Liver (tissue), 9 donors: ENCODE measurements around the gene MAP4K3. TPM values are rescaled to one million over a fixed set of nuclear protein-coding genes. Genes with fewer than 3 reads are reported as not detected.
"Not testable (repeated sequence)": the region's sequence is repeated elsewhere in the genome, so short reads cannot be mapped to it uniquely, and the experiment has no call there.

Experiments
- DNase-seq: peaks from one replicate; pipeline ENCODE4 v3.0.0-alpha.2; 2017; ENCODE audit warnings: low spot score
- H3K27ac ChIP-seq, 2 donors: one replicate each; pipeline ENCODE4 v1.7.0; 2013; ENCODE audit warnings: inconsistent platforms in 2 of 2, low read length in 2 of 2, control low read depth in 1 of 2, low read depth in 1 of 2, mild to moderate bottlenecking in 1 of 2
- H3K27me3 ChIP-seq, 4 donors: one replicate each; pipeline versions ENCODE4 v1.6.1 to v1.7.0; 2013; ENCODE audit warnings: low read length in 3 of 4, inconsistent platforms in 1 of 4, mild to moderate bottlenecking in 1 of 4, moderate library complexity in 1 of 4; ENCODE audit not compliant: control insufficient read depth in 4 of 4, insufficient read depth in 4 of 4
- H3K36me3 ChIP-seq, 4 donors: one replicate each; pipeline versions ENCODE4 v1.6.1 to v1.7.0; 2013; ENCODE audit warnings: low read length in 3 of 4, mild to moderate bottlenecking in 3 of 4, low read depth in 1 of 4, moderate library complexity in 1 of 4; ENCODE audit not compliant: control insufficient read depth in 4 of 4, insufficient read depth in 3 of 4
- H3K4me1 ChIP-seq, 4 donors: one replicate each; pipeline versions ENCODE4 v1.6.1 to v1.7.0; 2013; ENCODE audit warnings: low read length in 3 of 4, mild to moderate bottlenecking in 3 of 4, moderate library complexity in 1 of 4; ENCODE audit not compliant: control insufficient read depth in 4 of 4, insufficient read depth in 4 of 4
- H3K4me3 ChIP-seq, 3 donors: one replicate each; pipeline versions ENCODE4 v1.6.1 to v1.7.0; 2013; ENCODE audit warnings: low read length in 3 of 3, control low read depth in 1 of 3, low read depth in 1 of 3, mild to moderate bottlenecking in 1 of 3
- H3K9ac ChIP-seq, 2 donors: one replicate each; pipeline ENCODE4 v1.7.0; 2013; ENCODE audit warnings: low read length in 2 of 2, mild to moderate bottlenecking in 2 of 2, moderate library complexity in 2 of 2, control low read depth in 1 of 2, low read depth in 1 of 2
- H3K9me3 ChIP-seq, 4 donors: one replicate each; pipeline versions ENCODE4 v1.6.1 to v1.7.0; 2013; ENCODE audit warnings: low read length in 3 of 4; ENCODE audit not compliant: control insufficient read depth in 4 of 4
- ATF3 ChIP-seq: IDR thresholded peaks from 2 replicates; pipeline ENCODE4 v1.6.1; 2016; ENCODE audit warnings: antibody characterized with exemption
- EGR1 ChIP-seq, 2 donors: IDR thresholded peaks; 2 replicates each; pipeline ENCODE4 v1.6.1; 2016 to 2018; ENCODE audit warnings: antibody characterized with exemption in 2 of 2, low read depth in 2 of 2
- FOXA1 ChIP-seq: IDR thresholded peaks from 2 replicates; pipeline ENCODE4 v1.6.1; 2016; ENCODE audit warnings: antibody characterized with exemption
- FOXA2 ChIP-seq: IDR thresholded peaks from 2 replicates; pipeline ENCODE4 v1.6.1; 2016; ENCODE audit warnings: antibody characterized with exemption
- GABPA ChIP-seq, 2 donors: IDR thresholded peaks in 1 of 2; conservative IDR thresholded peaks in 1 of 2; 2 replicates each; pipeline ENCODE4 v1.6.1; 2016; ENCODE audit warnings: antibody characterized with exemption in 2 of 2, mild to moderate bottlenecking in 1 of 2, moderate library complexity in 1 of 2
- HNF4A ChIP-seq, 2 donors: conservative IDR thresholded peaks; 2 replicates each; pipeline ENCODE4 v1.6.1; 2016; ENCODE audit warnings: antibody characterized with exemption in 2 of 2, mild to moderate bottlenecking in 2 of 2
- MAX ChIP-seq: IDR thresholded peaks from 2 replicates; pipeline ENCODE4 v1.6.1; 2016; ENCODE audit warnings: antibody characterized with exemption
- RAD21 ChIP-seq, 2 donors: IDR thresholded peaks; 2 replicates each; pipeline ENCODE4 v1.6.1; 2016; ENCODE audit warnings: antibody characterized with exemption in 2 of 2, mild to moderate bottlenecking in 2 of 2
- REST ChIP-seq: IDR thresholded peaks from 2 replicates; pipeline ENCODE4 v1.6.1; 2016; ENCODE audit warnings: antibody characterized with exemption, mild to moderate bottlenecking
- RXRA ChIP-seq, 2 donors: IDR thresholded peaks; 2 replicates each; pipeline ENCODE4 v1.6.1; 2017 to 2018; ENCODE audit warnings: antibody characterized with exemption in 2 of 2, mild to moderate bottlenecking in 1 of 2
- TAF1 ChIP-seq: conservative IDR thresholded peaks from 2 replicates; pipeline ENCODE4 v1.6.1; 2016; ENCODE audit warnings: antibody characterized with exemption, mild to moderate bottlenecking
- YY1 ChIP-seq: IDR thresholded peaks from 2 replicates; pipeline ENCODE4 v1.6.1; 2016; ENCODE audit warnings: antibody characterized with exemption, mild to moderate bottlenecking
- WGBS: extraction: QIAGEN DNeasy Blood & Tissue Kit; methylation state at CpG from one replicate; pipeline ENCODE4 v1.1.7; 2013; 5-methylcytosine and 5-hydroxymethylcytosine counted together
- polyA plus RNA-seq, 2 donors: library from polyadenylated mRNA; stranded (reverse) in 1 of 2; unstranded in 1 of 2; fragments of 200-250 nt in 1 of 2; fragments of >200 nt in 1 of 2; fragmentation: Nextera tagmentation in 1 of 2; extraction: Ambion mirVana in 1 of 2; gene quantifications; one replicate each; pipeline versions ENCODE4 v1.2.1 to v1.2.3, GENCODE V29; 2013 to 2015
- total RNA-seq, 2 donors: library from RNA; depleted of rRNA; stranded (reverse); fragments of >200 nt; gene quantifications; one replicate each; pipeline ENCODE4 v1.2.3, GENCODE V29; 2014
- donor health status: healthy.
- donor health status: healthy.
- donor health status: healthy.
- donor health status: healthy.
- donor health status: healthy.

The MAP4K3 gene
- total and polyA plus RNA-seq, 4 donors: 6.2 to 23.8 (median 10.9) TPM

GRCh38 chr2:39326644-39327043 is 110.4 kb downstream of the MAP4K3 start:
- Histone ChIP-seq H3K9ac (no peak overlapping the region), H3K27ac (no peak overlapping the region), H3K4me1 (no peaks in the 10 kb centered on the region), H3K36me3 (peaks cover 1 to 18% (median 7%) of the 10 kb centered on the region in 4 donors), H3K9me3 (no peaks in the 10 kb centered on the region), H3K27me3 (no peaks in the 10 kb centered on the region), H3K4me3 (no peak overlapping the region)
- WGBS: 98% methylated on average over 5 of the region's 5 CpGs
- TF ChIP-seq ATF3: no peak
- no peak for TF ChIP-seq HNF4A (conservative IDR thresholded peaks at IDR 0.05)
- no peak for TF ChIP-seq EGR1 (IDR thresholded peaks at IDR 0.05; ENCODE audit: low read depth in 2 of 2)
- no peak for DNase-seq

- H3K27me3 ChIP-seq: no peaks in the 10 kb centered on the region
- WGBS: 100% methylated on average over 1 of the region's 1 CpG
- no peaks in the 10 kb centered on the region for H3K9me3 ChIP-seq
- peaks cover 0 to 18% (median 6%) of the 10 kb centered on the region in 4 donors for H3K36me3 ChIP-seq
- TF ChIP-seq RXRA (IDR thresholded peaks at IDR 0.05) (no peak), REST (no peak), HNF4A (conservative IDR thresholded peaks at IDR 0.05) (no peak), MAX (no peak), GABPA (IDR thresholded peaks at IDR 0.05 in 1 of 2, conservative IDR thresholded peaks at IDR 0.05 in 1 of 2) (no peak), TAF1 (no peak), RAD21 (IDR thresholded peaks at IDR 0.05) (no peak), YY1 (no peak), FOXA1 (no peak), FOXA2 (no peak)
- H3K9ac ChIP-seq: no peak overlapping the region
- no peak overlapping the region for H3K4me3 ChIP-seq
- no peak overlapping the region for H3K27ac ChIP-seq
- no peak for DNase-seq
- H3K4me1 ChIP-seq: no peaks in the 10 kb centered on the region
These were observed 111.1 kb downstream of the MAP4K3 start for GRCh38 chr2:39325966-39326365.

GRCh38 chr2:39321056-39322035 is 115.7 kb downstream of the MAP4K3 start:
- H3K36me3 ChIP-seq: peaks cover 0 to 15% (median 2%) of the 10 kb centered on the region in 4 donors
- H3K9ac ChIP-seq, H3K4me3 ChIP-seq, H3K9me3 ChIP-seq, H3K4me1 ChIP-seq, H3K27ac ChIP-seq, DNase-seq, H3K27me3 ChIP-seq: not testable (repeated sequence)
- 95% methylated on average over 16 of the region's 16 CpGs for WGBS
